WTC11 (cell line): ENCODE measurements around the gene ZNF547. TPM values are rescaled to one million over a fixed set of nuclear protein-coding genes. Genes with fewer than 3 reads are reported as not detected.

Experiments used
- ATAC-seq: fragments of 200-7000 bp; cut with Tn5 transposase; 2 replicates; pipeline ENCODE4 v1.10.0; 2021; ENCODE audit warnings: mild to moderate bottlenecking, moderate library complexity
- CTCF ChIA-PET: fragments of 300-600 bp; sonication (Branson Sonifier 250); formaldehyde crosslinking; loops from one replicate; lab custom pipeline; 2021; ENCODE audit warnings: antibody characterized with exemption; lab: Charles Lee
- POLR2A ChIA-PET: fragments of 350-600 bp; sonication (Branson Sonifier 250); formaldehyde crosslinking; loops from one replicate; lab custom pipeline; 2021; ENCODE audit warnings: antibody characterized with exemption; lab: Charles Lee
- DNase-seq: peaks from one replicate; pipeline ENCODE4 v3.0.0; 2021; ENCODE audit warnings: low spot score
- H3K27ac Mint-ChIP-seq: 2 replicates; pipeline ENCODE4 v1.8.0; 2021; ENCODE audit warnings: mixed read lengths
- H3K27me3 Mint-ChIP-seq: 2 replicates; pipeline ENCODE4 v1.8.0; 2021; ENCODE audit warnings: low read depth, mild to moderate bottlenecking, moderate library complexity, mixed read lengths
- H3K36me3 Mint-ChIP-seq: 2 replicates; pipeline ENCODE4 v1.8.0; 2021; ENCODE audit warnings: mixed read lengths
- H3K4me1 Mint-ChIP-seq: 2 replicates; pipeline ENCODE4 v1.8.0; 2022; ENCODE audit warnings: mixed read lengths
- H3K4me3 Mint-ChIP-seq: 2 replicates; pipeline ENCODE4 v1.8.0; 2021; ENCODE audit warnings: mild to moderate bottlenecking, moderate library complexity, mixed read lengths
- H3K9me3 Mint-ChIP-seq: 2 replicates; pipeline ENCODE4 v1.8.0; 2021; ENCODE audit warnings: mixed read lengths
- ATF1 ChIP-seq: sonication (generic); formaldehyde crosslinking; IDR thresholded peaks from 2 replicates; pipeline ENCODE4 v1.8.1; 2023; ENCODE audit warnings: mild to moderate bottlenecking, moderate library complexity, missing genetic modification reagents
- CREB1 ChIP-seq: sonication (generic); formaldehyde crosslinking; IDR thresholded peaks from 2 replicates; pipeline ENCODE4 v1.8.0; 2023; ENCODE audit warnings: mild to moderate bottlenecking, missing genetic modification reagents
- ELF4 ChIP-seq: sonication (generic); formaldehyde crosslinking; IDR thresholded peaks from 2 replicates; pipeline ENCODE4 v1.8.1; 2022; ENCODE audit warnings: low read depth, mild to moderate bottlenecking, moderate library complexity, missing genetic modification reagents
- ETV6 ChIP-seq: sonication (generic); formaldehyde crosslinking; IDR thresholded peaks from 2 replicates; pipeline ENCODE4 v1.8.1; 2022; ENCODE audit warnings: mild to moderate bottlenecking, missing genetic modification reagents
- HMGA2 ChIP-seq: fragments of 250-450 bp; sonication (Bioruptor Pico); IDR thresholded peaks from 2 replicates; pipeline ENCODE4 v1.4.0; 2021; ENCODE audit warnings: mild to moderate bottlenecking, moderate library complexity
- NFYB ChIP-seq: sonication (generic); formaldehyde crosslinking; conservative IDR thresholded peaks from 2 replicates; pipeline ENCODE4 v1.8.0; 2022; ENCODE audit warnings: low read depth, missing genetic modification reagents
- SOX15 ChIP-seq: fragments of 250-450 bp; sonication (Bioruptor Pico); IDR thresholded peaks from 2 replicates; pipeline ENCODE4 v1.9.0; 2021; ENCODE audit warnings: mild to moderate bottlenecking
- ZBTB21 ChIP-seq: sonication (generic); formaldehyde crosslinking; IDR thresholded peaks from 2 replicates; pipeline ENCODE4 v1.8.1; 2023; ENCODE audit warnings: mild to moderate bottlenecking, missing genetic modification reagents, borderline replicate concordance
- ZNF425 ChIP-seq: fragments of 250-450 bp; sonication (Bioruptor Pico); conservative IDR thresholded peaks from 2 replicates; pipeline ENCODE4 v1.9.0; 2021; ENCODE audit warnings: mild to moderate bottlenecking
- total RNA-seq: library from RNA; stranded (reverse); gene quantifications from 3 replicates; pipeline ENCODE4 v1.2.3, GENCODE V29; 2021
- TF ChIP-seq, protein P1 (sequence below): sonication (generic); formaldehyde crosslinking; IDR thresholded peaks from 2 replicates; pipeline ENCODE4 v1.8.0; 2023; ENCODE audit warnings: missing genetic modification reagents
- TF ChIP-seq, protein P2 (sequence below): fragments of 250-450 bp; sonication (Bioruptor Pico); IDR thresholded peaks from 2 replicates; pipeline ENCODE4 v1.9.0; 2021; ENCODE audit warnings: moderate library complexity, mild to moderate bottlenecking, inconsistent platforms, borderline replicate concordance
- TF ChIP-seq, protein P3 (sequence below): sonication (generic); formaldehyde crosslinking; IDR thresholded peaks from 2 replicates; pipeline ENCODE4 v1.8.1; 2023; ENCODE audit warnings: mild to moderate bottlenecking, missing genetic modification reagents
- TF ChIP-seq, protein P4 (sequence below): sonication (generic); formaldehyde crosslinking; IDR thresholded peaks from 2 replicates; pipeline ENCODE4 v1.8.1; 2022; ENCODE audit warnings: low read depth, missing genetic modification reagents, borderline replicate concordance
- TF ChIP-seq, protein P5 (sequence below): sonication (generic); formaldehyde crosslinking; IDR thresholded peaks from 2 replicates; pipeline ENCODE4 v1.8.0; 2023; ENCODE audit warnings: mild to moderate bottlenecking, missing genetic modification reagents
- TF ChIP-seq, protein P6 (sequence below): fragments of 250-450 bp; sonication (Bioruptor Pico); IDR thresholded peaks from 2 replicates; pipeline ENCODE4 v1.8.0; 2021; ENCODE audit warnings: mild to moderate bottlenecking
- TF ChIP-seq, protein P7 (sequence below): sonication (generic); formaldehyde crosslinking; IDR thresholded peaks from 2 replicates; pipeline ENCODE4 v1.8.1; 2022; ENCODE audit warnings: mild to moderate bottlenecking, missing genetic modification reagents, moderate library complexity, borderline replicate concordance

ZNF547 gene
- total RNA-seq, 1 experiment from 2014 or later = 2.3 TPM

GRCh38 chr19:57351867-57352266 is 11.5 kb upstream of the ZNF547 start (continued):
- no peak for TF ChIP-seq ATF1 (CRISPR knock-in tag)
- TF ChIP-seq, protein P1, sequence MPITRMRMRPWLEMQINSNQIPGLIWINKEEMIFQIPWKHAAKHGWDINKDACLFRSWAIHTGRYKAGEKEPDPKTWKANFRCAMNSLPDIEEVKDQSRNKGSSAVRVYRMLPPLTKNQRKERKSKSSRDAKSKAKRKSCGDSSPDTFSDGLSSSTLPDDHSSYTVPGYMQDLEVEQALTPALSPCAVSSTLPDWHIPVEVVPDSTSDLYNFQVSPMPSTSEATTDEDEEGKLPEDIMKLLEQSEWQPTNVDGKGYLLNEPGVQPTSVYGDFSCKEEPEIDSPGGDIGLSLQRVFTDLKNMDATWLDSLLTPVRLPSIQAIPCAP (CRISPR knock-in tag) = no peak

GRCh38 chr19:57355916-57356315 is 7.4 kb upstream of the ZNF547 start:
- ChIA-PET CTCF (no interaction called here), POLR2A (no interaction called here)
- ATAC-seq (no peak), DNase-seq (no peak)
- Mint-ChIP-seq H3K9me3 (no peaks in the 10 kb centered on the region), H3K4me1 (peaks cover 16% of the 10 kb centered on the region), H3K36me3 (peaks cover 39% of the 10 kb centered on the region), H3K4me3 (no peak overlapping the region), H3K27ac (no peak overlapping the region), H3K27me3 (no peaks in the 10 kb centered on the region; the same call in 1 of the 2 replicates)
- TF ChIP-seq, protein P2, sequence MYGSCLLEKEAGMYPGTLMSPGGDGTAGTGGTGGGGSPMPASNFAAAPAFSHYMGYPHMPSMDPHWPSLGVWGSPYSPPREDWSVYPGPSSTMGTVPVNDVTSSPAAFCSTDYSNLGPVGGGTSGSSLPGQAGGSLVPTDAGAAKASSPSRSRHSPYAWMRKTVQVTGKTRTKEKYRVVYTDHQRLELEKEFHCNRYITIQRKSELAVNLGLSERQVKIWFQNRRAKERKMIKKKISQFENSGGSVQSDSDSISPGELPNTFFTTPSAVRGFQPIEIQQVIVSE (CRISPR knock-in tag) = no peak
- TF ChIP-seq, protein P3, sequence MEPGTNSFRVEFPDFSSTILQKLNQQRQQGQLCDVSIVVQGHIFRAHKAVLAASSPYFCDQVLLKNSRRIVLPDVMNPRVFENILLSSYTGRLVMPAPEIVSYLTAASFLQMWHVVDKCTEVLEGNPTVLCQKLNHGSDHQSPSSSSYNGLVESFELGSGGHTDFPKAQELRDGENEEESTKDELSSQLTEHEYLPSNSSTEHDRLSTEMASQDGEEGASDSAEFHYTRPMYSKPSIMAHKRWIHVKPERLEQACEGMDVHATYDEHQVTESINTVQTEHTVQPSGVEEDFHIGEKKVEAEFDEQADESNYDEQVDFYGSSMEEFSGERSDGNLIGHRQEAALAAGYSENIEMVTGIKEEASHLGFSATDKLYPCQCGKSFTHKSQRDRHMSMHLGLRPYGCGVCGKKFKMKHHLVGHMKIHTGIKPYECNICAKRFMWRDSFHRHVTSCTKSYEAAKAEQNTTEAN (CRISPR knock-in tag) = no peak
- TF ChIP-seq ZBTB21 (CRISPR knock-in tag) (no peak), ELF4 (CRISPR knock-in tag) (no peak)
- TF ChIP-seq, protein P4, sequence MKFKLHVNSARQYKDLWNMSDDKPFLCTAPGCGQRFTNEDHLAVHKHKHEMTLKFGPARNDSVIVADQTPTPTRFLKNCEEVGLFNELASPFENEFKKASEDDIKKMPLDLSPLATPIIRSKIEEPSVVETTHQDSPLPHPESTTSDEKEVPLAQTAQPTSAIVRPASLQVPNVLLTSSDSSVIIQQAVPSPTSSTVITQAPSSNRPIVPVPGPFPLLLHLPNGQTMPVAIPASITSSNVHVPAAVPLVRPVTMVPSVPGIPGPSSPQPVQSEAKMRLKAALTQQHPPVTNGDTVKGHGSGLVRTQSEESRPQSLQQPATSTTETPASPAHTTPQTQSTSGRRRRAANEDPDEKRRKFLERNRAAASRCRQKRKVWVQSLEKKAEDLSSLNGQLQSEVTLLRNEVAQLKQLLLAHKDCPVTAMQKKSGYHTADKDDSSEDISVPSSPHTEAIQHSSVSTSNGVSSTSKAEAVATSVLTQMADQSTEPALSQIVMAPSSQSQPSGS = no peak

GRCh38 chr19:57357406-57357805 is 5.9 kb upstream of the ZNF547 start:
- Mint-ChIP-seq H3K27ac (no peak overlapping the region), H3K27me3 (no peaks in the 10 kb centered on the region), H3K9me3 (no peaks in the 10 kb centered on the region), H3K36me3 (peaks cover 38% of the 10 kb centered on the region), H3K4me1 (peaks cover 7% of the 10 kb centered on the region)
- ATAC-seq = no peak
- POLR2A ChIA-PET = no interaction called here
- CTCF ChIA-PET = interaction anchor here (1.1 kb wide), 1 partner anchor 48 kb away, joined by 4 read pairs; no protein-coding TSS in a partner anchor
- DNase-seq = no peak
- no peak for TF ChIP-seq HMGA2 (CRISPR knock-in tag)
- no peak for TF ChIP-seq ETV6
- TF ChIP-seq, protein P5, sequence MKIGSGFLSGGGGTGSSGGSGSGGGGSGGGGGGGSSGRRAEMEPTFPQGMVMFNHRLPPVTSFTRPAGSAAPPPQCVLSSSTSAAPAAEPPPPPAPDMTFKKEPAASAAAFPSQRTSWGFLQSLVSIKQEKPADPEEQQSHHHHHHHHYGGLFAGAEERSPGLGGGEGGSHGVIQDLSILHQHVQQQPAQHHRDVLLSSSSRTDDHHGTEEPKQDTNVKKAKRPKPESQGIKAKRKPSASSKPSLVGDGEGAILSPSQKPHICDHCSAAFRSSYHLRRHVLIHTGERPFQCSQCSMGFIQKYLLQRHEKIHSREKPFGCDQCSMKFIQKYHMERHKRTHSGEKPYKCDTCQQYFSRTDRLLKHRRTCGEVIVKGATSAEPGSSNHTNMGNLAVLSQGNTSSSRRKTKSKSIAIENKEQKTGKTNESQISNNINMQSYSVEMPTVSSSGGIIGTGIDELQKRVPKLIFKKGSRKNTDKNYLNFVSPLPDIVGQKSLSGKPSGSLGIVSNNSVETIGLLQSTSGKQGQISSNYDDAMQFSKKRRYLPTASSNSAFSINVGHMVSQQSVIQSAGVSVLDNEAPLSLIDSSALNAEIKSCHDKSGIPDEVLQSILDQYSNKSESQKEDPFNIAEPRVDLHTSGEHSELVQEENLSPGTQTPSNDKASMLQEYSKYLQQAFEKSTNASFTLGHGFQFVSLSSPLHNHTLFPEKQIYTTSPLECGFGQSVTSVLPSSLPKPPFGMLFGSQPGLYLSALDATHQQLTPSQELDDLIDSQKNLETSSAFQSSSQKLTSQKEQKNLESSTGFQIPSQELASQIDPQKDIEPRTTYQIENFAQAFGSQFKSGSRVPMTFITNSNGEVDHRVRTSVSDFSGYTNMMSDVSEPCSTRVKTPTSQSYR (CRISPR knock-in tag) = no peak
- TF ChIP-seq NFYB (CRISPR knock-in tag) = no peak
- no peak for TF ChIP-seq CREB1 (CRISPR knock-in tag)
- TF ChIP-seq, protein P6, sequence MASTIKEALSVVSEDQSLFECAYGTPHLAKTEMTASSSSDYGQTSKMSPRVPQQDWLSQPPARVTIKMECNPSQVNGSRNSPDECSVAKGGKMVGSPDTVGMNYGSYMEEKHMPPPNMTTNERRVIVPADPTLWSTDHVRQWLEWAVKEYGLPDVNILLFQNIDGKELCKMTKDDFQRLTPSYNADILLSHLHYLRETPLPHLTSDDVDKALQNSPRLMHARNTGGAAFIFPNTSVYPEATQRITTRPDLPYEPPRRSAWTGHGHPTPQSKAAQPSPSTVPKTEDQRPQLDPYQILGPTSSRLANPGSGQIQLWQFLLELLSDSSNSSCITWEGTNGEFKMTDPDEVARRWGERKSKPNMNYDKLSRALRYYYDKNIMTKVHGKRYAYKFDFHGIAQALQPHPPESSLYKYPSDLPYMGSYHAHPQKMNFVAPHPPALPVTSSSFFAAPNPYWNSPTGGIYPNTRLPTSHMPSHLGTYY (CRISPR knock-in tag) = no peak
- no peak for TF ChIP-seq SOX15
- TF ChIP-seq, protein P1 (CRISPR knock-in tag) = no peak
- no peak for TF ChIP-seq ZNF425 (CRISPR knock-in tag)
- TF ChIP-seq, protein P3 (CRISPR knock-in tag) = no peak
- TF ChIP-seq, protein P7, sequence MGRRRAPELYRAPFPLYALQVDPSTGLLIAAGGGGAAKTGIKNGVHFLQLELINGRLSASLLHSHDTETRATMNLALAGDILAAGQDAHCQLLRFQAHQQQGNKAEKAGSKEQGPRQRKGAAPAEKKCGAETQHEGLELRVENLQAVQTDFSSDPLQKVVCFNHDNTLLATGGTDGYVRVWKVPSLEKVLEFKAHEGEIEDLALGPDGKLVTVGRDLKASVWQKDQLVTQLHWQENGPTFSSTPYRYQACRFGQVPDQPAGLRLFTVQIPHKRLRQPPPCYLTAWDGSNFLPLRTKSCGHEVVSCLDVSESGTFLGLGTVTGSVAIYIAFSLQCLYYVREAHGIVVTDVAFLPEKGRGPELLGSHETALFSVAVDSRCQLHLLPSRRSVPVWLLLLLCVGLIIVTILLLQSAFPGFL = no peak
- TF ChIP-seq, all 79 proteins: peak for 0
- H3K4me3 Mint-ChIP-seq = no peak overlapping the region
